ENCODE measurements around the gene RNF10. TPM values are rescaled to one million over a fixed set of nuclear protein-coding genes. Genes with fewer than 3 reads are reported as not detected.
"Not testable (repeated sequence)": the region's sequence is repeated elsewhere in the genome, so short reads cannot be mapped to it uniquely, and the experiment has no call there.

Gene RNF10
- total RNA-seq, result 100 to 1,000 TPM; 228 to 359 (median 271) TPM
- polyA plus RNA-seq, result 100 to 1,000 TPM; 218 to 778 TPM
- long read RNA-seq, donor 1, transcript RNF10-201 (17 exons, 3,825 nt), result major isoform, 484 of 762 reads
- long read RNA-seq, donor 1, transcript RNF10-203 (17 exons, 2,671 nt), result minor isoform, 61 of 762 reads
- long read RNA-seq, donor 1, partial matches to known transcripts, result 89 of 762 reads
- long read RNA-seq, donor 1, other reads (novel, unspliced or antisense), result 128 of 762 reads
- long read RNA-seq, donor 2, transcript RNF10-201 (17 exons, 3,825 nt), result major isoform, 468 of 726 reads
- long read RNA-seq, donor 2, transcript RNF10-203 (17 exons, 2,671 nt), result minor isoform, 54 of 726 reads
- long read RNA-seq, donor 2, partial matches to known transcripts, result 81 of 726 reads
- long read RNA-seq, donor 2, other reads (novel, unspliced or antisense), result 123 of 726 reads
- long read RNA-seq, donor 3, transcript RNF10-201 (17 exons, 3,825 nt), result major isoform, 965 of 1,541 reads
- long read RNA-seq, donor 3, transcript RNF10-203 (17 exons, 2,671 nt), result minor isoform, 126 of 1,541 reads
- long read RNA-seq, donor 3, partial matches to known transcripts, result 176 of 1,541 reads
- long read RNA-seq, donor 3, other reads (novel, unspliced or antisense), result 274 of 1,541 reads

GRCh38 chr12:120534203-120534702, at the start of gene RNF10:
TSS of gene RNF10 (plus strand) at chr12:120534356. CDS start at chr12:120534812, 456 bp downstream.
- H3K4me1 ChIP-seq, result peaks cover 11 to 56% (median 46%) of the 10 kb centered on the region in 9 donors
- H3K27ac ChIP-seq, result peak within 1 kb of the TSS; percentile 71 to 99 (median 95)
- no peaks in the 10 kb centered on the region for H3K27me3 ChIP-seq
- intact Hi-C loops (cut with DNase I), result no loop called here
- H3K4me3 ChIP-seq, result peak within 1 kb of the TSS; percentile 50 to 98 (median 92)
- WGBS, 2 donors, result 0 to 1% methylated on average over 37 to 43 of the region's 43 CpGs
- no peak for TF ChIP-seq CTCF (IDR thresholded peaks at IDR 0.05)
- peak; percentile 64 to 85 (median 79) for ATAC-seq
- peaks cover 0 to 20% (median 0%) of the 10 kb centered on the region in 9 donors for H3K36me3 ChIP-seq
- no peaks in the 10 kb centered on the region for H3K9me3 ChIP-seq
- peak; percentile 77 to 86 for DNase-seq

GRCh38 chr12:120485961-120486881, 47.9 kb upstream of the RNF10 start:
- Histone ChIP-seq H3K9me3 (no peaks in the 10 kb centered on the region), H3K27me3 (no peaks in the 10 kb centered on the region), H3K36me3 (peaks cover 0 to 17% (median 0%) of the 10 kb centered on the region in 9 donors), H3K4me3 (no peak overlapping the region), H3K27ac (no peak overlapping the region), H3K4me1 (peaks cover 0 to 5% (median 0%) of the 10 kb centered on the region in 9 donors)
- TF ChIP-seq CTCF (IDR thresholded peaks at IDR 0.05), result no peak
- no peak for DNase-seq
- WGBS, 2 donors, result 93 to 95% methylated on average over 7 of the region's 7 CpGs
- intact Hi-C loops (cut with DNase I), result no loop called here
- ATAC-seq, result no peak

- ATAC-seq; intact Hi-C loops (cut with DNase I); H3K4me3 ChIP-seq; H3K4me1 ChIP-seq; H3K9me3 ChIP-seq; DNase-seq; H3K27me3 ChIP-seq; H3K27ac ChIP-seq: not testable (repeated sequence)
- peaks cover 0 to 12% (median 0%) of the 10 kb centered on the region in 9 donors for H3K36me3 ChIP-seq
- 59 to 70% methylated on average over 7 of the region's 7 CpGs for WGBS, 2 donors
Measured at GRCh38 chr12:120487552-120487951, 46.6 kb upstream of the RNF10 start.

- intact Hi-C loops (cut with DNase I), result no loop called here
- 74 to 75% methylated on average over 5 of the region's 5 CpGs for WGBS, 2 donors
- no peak for TF ChIP-seq CTCF (IDR thresholded peaks at IDR 0.05)
- Histone ChIP-seq H3K4me1 (peaks cover 0 to 5% (median 0%) of the 10 kb centered on the region in 9 donors), H3K4me3 (no peak overlapping the region), H3K9me3 (no peaks in the 10 kb centered on the region), H3K36me3 (peaks cover 0 to 12% (median 0%) of the 10 kb centered on the region in 9 donors), H3K27ac (no peak overlapping the region), H3K27me3 (no peaks in the 10 kb centered on the region)
- no peak for ATAC-seq
- DNase-seq, result no peak
Measured at GRCh38 chr12:120488057-120488640, 46.0 kb upstream of the RNF10 start.
